GM23248 (cell line): ENCODE measurements around the gene SPDYE6.

Experiments used
- EZH2 ChIP-seq: fragments of 200-600 bp; sonication (generic); IDR thresholded peaks from 2 replicates; pipeline ENCODE4 v1.6.1; 2018; ENCODE audit warnings: antibody characterized with exemption, mild to moderate bottlenecking; ENCODE audit not compliant: insufficient read depth, poor library complexity, severe bottlenecking
- EZH2phosphoT487 ChIP-seq: fragments of 200-600 bp; sonication (generic); IDR thresholded peaks from 2 replicates; pipeline ENCODE4 v1.6.1; 2018; ENCODE audit warnings: antibody characterized with exemption, moderate library complexity, mild to moderate bottlenecking, low read depth; ENCODE audit not compliant: insufficient read depth

DNA sequence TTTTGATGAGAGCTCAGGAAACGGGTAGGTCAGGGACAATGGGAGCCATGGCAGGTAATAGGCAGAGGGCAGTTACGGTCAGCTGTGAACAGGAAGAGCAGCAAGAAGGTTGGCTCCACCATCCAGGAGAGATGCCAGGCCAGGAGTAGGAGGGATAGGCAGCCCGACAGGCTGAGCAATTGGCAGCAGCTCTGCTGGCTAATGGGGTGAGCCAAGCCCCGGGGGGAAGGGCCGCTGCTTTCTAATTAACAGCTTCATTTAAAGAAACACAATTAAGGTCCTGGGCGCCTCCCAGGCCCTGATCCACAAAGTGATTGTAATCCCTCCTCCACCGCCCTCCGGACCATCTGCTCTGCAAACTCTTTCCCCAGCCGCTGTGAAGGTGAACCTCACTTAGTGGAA is 45.8 kb downstream of the SPDYE6 start:
- TF ChIP-seq EZH2 (no peak), EZH2phosphoT487 (no peak)
